Fibroblast of mammary gland (primary cell): ENCODE results near the gene P4HB.

ENCODE experiments used
- DNase-seq: peaks from one replicate; pipeline ENCODE4 v3.0.0-alpha.2; 2010; ENCODE audit warnings: low read depth
- H3K4me3 ChIP-seq: 2 replicates; pipeline ENCODE4 v1.5.1; 2011; ENCODE audit warnings: low read depth, mild to moderate bottlenecking, low read length, moderate library complexity; ENCODE audit not compliant: control insufficient read depth
- CTCF ChIP-seq: conservative IDR thresholded peaks from 2 replicates; pipeline ENCODE4 v1.5.1; 2011; ENCODE audit warnings: low read depth, low read length, inconsistent platforms; ENCODE audit not compliant: control insufficient read depth, insufficient read depth

Gene P4HB

GRCh38 chr17:81859906-81860755, at the start of gene P4HB:
P4HB (minus strand) TSS chr17:81860535; CDS start chr17:81860471, 64 bp downstream.
- H3K4me3 ChIP-seq: peak within 1 kb of the TSS; percentile 92
- no peak for TF ChIP-seq CTCF
- DNase-seq: no peak

GRCh38 chr17:81909231-81909630, 48.9 kb upstream of the P4HB start:
- no peak for DNase-seq
- H3K4me3 ChIP-seq: no peak overlapping the region
- no peak for TF ChIP-seq CTCF

- no peak overlapping the region for H3K4me3 ChIP-seq
- no peak for DNase-seq
- TF ChIP-seq CTCF: no peak
These were observed 48.5 kb upstream of the P4HB start for GRCh38 chr17:81908793-81909192.

- TF ChIP-seq CTCF: no peak
- no peak overlapping the region for H3K4me3 ChIP-seq
- DNase-seq: no peak
These were observed 47.1 kb upstream of the P4HB start for GRCh38 chr17:81907219-81908145.

- H3K4me3 ChIP-seq: no peak overlapping the region
- no peak for TF ChIP-seq CTCF
- DNase-seq: no peak
These were observed 46.3 kb upstream of the P4HB start for GRCh38 chr17:81906476-81907218.

GRCh38 chr17:81905993-81906392, 45.7 kb upstream of the P4HB start:
- no peak for DNase-seq
- H3K4me3 ChIP-seq: no peak overlapping the region
- no peak for TF ChIP-seq CTCF
